ENCODE data around the gene RBP5.

The RBP5 gene

GRCh38 chr12:7076493-7076892, 52.2 kb downstream of the RBP5 start:
- no peak for TF ChIP-seq GATA1 (IDR thresholded peaks at IDR 0.05; ENCODE audit: low read depth, low read length)
- TF ChIP-seq POLR2A (IDR thresholded peaks at IDR 0.05; ENCODE audit: low read length), result no peak

GRCh38 chr12:7075939-7076338, 52.8 kb downstream of the RBP5 start:
- no peak for TF ChIP-seq POLR2A (IDR thresholded peaks at IDR 0.05; ENCODE audit: low read length)
- DNase-seq, result no peak

More at GRCh38 chr12:7076493-7076892, 52.2 kb downstream of the RBP5 start:
- DNase-seq, result no peak

GRCh38 chr12:7075518-7075917, 53.2 kb downstream of the RBP5 start:
- no peak for DNase-seq

GRCh38 chr12:7073946-7074345, 54.7 kb downstream of the RBP5 start:
- TF ChIP-seq GATA1 (IDR thresholded peaks at IDR 0.05; ENCODE audit: low read depth, low read length) (no peak), POLR2A (IDR thresholded peaks at IDR 0.05; ENCODE audit: low read length) (no peak)
- DNase-seq, result no peak

More at GRCh38 chr12:7075518-7075917, 53.2 kb downstream of the RBP5 start:
- no peak for TF ChIP-seq GATA1 (IDR thresholded peaks at IDR 0.05; ENCODE audit: low read depth, low read length)

Measured in erythroblast (primary cell).